PFSK-1 (cell line): ENCODE measurements around the gene SLC39A3.

Source experiments
- FOXP2 ChIP-seq: optimal IDR thresholded peaks from 2 replicates; pipeline ENCODE3; 2011; ENCODE audit warnings: borderline replicate concordance, control low read depth, inconsistent platforms; ENCODE audit not compliant: insufficient read depth; ENCODE audit errors: extremely low read length, extremely low read depth
- POLR2AphosphoS5 ChIP-seq: IDR thresholded peaks from 2 replicates; pipeline ENCODE4 v1.6.1; 2012; ENCODE audit warnings: low read depth, mild to moderate bottlenecking, control low read depth, low read length, moderate library complexity
- REST ChIP-seq, 2 experiments: IDR thresholded peaks; 2 replicates each; pipeline versions ENCODE4 v1.6.1 to v1.8.0; 2011 to 2012; ENCODE audit warnings: low read depth in 2 of 2, low read length in 2 of 2, control low read depth in 1 of 2, inconsistent platforms in 1 of 2, mild to moderate bottlenecking in 1 of 2, moderate library complexity in 1 of 2; ENCODE audit not compliant: insufficient read depth in 1 of 2
- SIN3A ChIP-seq: IDR thresholded peaks from 2 replicates; pipeline ENCODE4 v1.6.1; 2012; ENCODE audit warnings: mild to moderate bottlenecking, low read length, moderate library complexity, borderline replicate concordance; ENCODE audit not compliant: insufficient read depth
- TAF1 ChIP-seq: IDR thresholded peaks from 2 replicates; pipeline ENCODE4 v1.6.1; 2012; ENCODE audit warnings: low read length, control low read depth, borderline replicate concordance; ENCODE audit not compliant: insufficient read depth

The SLC39A3 gene

GRCh38 chr19:2715470-2716274, 24.1 kb downstream of the SLC39A3 start:
- TF ChIP-seq SIN3A, result no peak
- TF ChIP-seq FOXP2, result no peak
- TF ChIP-seq TAF1, result no peak
- no peak for TF ChIP-seq POLR2AphosphoS5
- no peak for TF ChIP-seq REST (IDR thresholded peaks at IDR 0.05; ENCODE audit: insufficient read depth in 1 of 2, low read depth in 2 of 2, low read length in 2 of 2)

GRCh38 chr19:2714531-2715269, 25.1 kb downstream of the SLC39A3 start:
- TF ChIP-seq TAF1 (no peak), SIN3A (no peak)

- no peak for TF ChIP-seq POLR2AphosphoS5
- TF ChIP-seq SIN3A, result no peak
- TF ChIP-seq REST (IDR thresholded peaks at IDR 0.05; ENCODE audit: insufficient read depth in 1 of 2, low read depth in 2 of 2, low read length in 2 of 2), result no peak
- no peak for TF ChIP-seq TAF1
- no peak for TF ChIP-seq FOXP2
These were observed 28.0 kb downstream of the SLC39A3 start for GRCh38 chr19:2711875-2712205.

GRCh38 chr19:2711172-2711874, 28.5 kb downstream of the SLC39A3 start:
- TF ChIP-seq REST (IDR thresholded peaks at IDR 0.05; ENCODE audit: insufficient read depth in 1 of 2, low read depth in 2 of 2, low read length in 2 of 2), result no peak
- TF ChIP-seq SIN3A, result no peak
- no peak for TF ChIP-seq TAF1
- no peak for TF ChIP-seq FOXP2
- no peak for TF ChIP-seq POLR2AphosphoS5

GRCh38 chr19:2706251-2706650, 33.6 kb downstream of the SLC39A3 start:
- TF ChIP-seq SIN3A (no peak), FOXP2 (no peak), REST (IDR thresholded peaks at IDR 0.05; ENCODE audit: insufficient read depth in 1 of 2, low read depth in 2 of 2, low read length in 2 of 2) (no peak), TAF1 (no peak), POLR2AphosphoS5 (no peak)
